ENCODE measurements around the gene N4BP2.

- TF ChIP-seq CTCF (IDR thresholded peaks at IDR 0.05) (no peak), POLR2A (IDR thresholded peaks at IDR 0.05; ENCODE audit: low read depth) (no peak), EP300 (IDR thresholded peaks at IDR 0.05) (no peak), POLR2AphosphoS5 (IDR thresholded peaks at IDR 0.05) (no peak)
These were observed 145.2 kb downstream of the N4BP2 start for GRCh38 chr4:40201898-40202297.

Measured in esophagus muscularis mucosa (tissue), 4 donors.